ENCODE measurements around the gene POTEC. TPM values are rescaled to one million over a fixed set of nuclear protein-coding genes. Genes with fewer than 3 reads are reported as not detected.
"Not testable (repeated sequence)": the region's sequence is repeated elsewhere in the genome, so short reads cannot be mapped to it uniquely, and the experiment has no call there.

Gene POTEC
- total RNA-seq, 4 donors from 2014 or later, result not detected

DNA sequence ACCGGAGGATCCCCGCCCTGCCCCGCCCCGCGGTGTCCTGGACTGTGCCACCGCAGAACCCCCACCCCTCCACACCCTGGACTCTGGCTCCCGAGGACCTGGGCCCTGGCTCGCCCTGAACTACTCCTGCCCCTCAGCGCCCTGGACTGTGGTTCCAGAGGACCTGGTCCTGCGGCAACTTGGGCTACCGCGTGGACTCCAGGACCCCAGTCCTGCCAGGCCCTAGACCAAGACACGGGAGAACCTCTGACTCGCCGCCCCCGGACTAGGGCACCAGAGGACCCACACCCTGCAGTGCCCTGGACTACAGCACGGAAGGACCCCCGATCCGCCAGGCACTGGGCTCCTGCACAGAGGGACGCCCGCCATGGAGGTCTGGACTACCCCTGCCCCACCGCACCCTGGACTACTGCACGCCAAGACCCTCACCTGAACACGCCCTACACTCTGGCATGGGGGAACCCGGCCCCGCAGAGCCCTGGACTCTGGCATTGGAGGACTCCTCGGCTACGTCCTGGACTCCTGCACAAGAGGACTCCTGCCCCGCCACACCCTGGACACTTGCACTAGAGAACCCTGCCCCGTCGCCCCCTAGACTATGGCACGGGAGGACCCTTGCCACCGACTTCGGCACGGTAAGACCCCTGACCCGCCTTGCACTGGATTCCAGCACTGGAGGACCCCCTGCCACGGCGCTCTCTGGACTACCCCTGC, 69.2 kb downstream of the POTEC start:
- intact Hi-C loops (cut with DNase I; ENCODE audit: low total_unique reads); H3K4me3 ChIP-seq (ENCODE audit: low read depth, poor library complexity, severe bottlenecking); DNase-seq (ENCODE audit: low spot score in 2 of 2): not testable (repeated sequence)
- 96 to 97% methylated on average over 22 to 30 of the region's 38 CpGs for WGBS, 2 donors

DNA sequence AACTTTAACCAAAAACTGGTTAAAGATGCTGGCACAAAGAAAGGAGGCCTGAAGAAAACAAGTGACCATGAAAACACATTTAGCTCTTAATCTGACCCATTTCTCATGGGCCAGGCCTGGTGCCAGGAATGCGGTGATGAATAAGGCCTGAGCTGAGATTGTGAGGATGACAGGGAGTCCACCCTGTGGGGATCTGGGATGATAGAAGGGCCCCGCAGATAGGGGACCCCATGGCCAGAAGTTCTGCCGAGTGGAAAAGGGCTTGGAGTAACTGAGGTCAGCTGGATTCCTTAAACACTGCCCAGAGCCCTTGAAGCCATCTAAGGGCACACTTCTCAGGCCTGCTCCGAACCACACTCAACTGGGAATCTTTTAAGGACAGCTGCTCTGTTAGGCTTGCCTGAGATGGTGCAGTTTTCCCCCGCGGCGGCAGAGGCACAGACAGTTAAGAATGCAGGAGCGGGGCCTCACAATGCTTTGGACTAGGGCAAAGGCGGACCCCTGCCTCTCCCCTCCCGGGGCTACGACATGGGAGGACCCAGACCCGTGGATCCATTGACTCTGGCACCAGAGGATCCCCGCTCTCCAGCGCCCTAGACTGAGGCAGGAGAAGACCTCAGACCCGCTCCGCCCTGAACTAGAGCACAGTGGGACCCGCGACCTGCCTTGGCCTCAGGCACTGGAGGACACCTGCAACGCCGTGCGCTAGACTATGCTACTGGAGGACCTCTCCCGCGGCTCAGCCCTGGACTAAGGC, 70.0 kb downstream of the POTEC start:
- DNase-seq (ENCODE audit: low spot score in 2 of 2); H3K4me3 ChIP-seq (ENCODE audit: low read depth, poor library complexity, severe bottlenecking); intact Hi-C loops (cut with DNase I; ENCODE audit: low total_unique reads): not testable (repeated sequence)
- 94 to 97% methylated on average over 18 to 19 of the region's 23 CpGs for WGBS, 2 donors

DNA sequence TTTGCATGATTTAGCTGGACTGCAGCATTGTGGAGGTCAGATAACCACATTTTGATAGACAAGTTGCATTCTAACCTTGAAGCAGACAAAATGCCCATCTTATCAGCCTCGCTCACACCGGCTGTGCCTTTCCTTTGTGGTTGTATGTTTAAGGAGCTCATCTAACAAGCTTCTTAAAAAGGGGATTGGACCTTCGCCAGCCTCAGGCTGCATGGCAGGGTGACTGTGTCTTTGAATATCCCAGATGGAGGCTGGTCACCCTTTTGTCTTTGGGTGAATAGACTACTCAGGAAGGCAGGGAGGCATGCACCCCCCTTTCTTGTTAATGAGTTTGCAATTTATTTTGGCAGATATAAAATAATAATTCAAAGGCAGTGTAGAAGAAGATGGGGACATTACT, 72.1 kb downstream of the POTEC start:
- DNase-seq (ENCODE audit: low spot score in 2 of 2); intact Hi-C loops (cut with DNase I; ENCODE audit: low total_unique reads); H3K4me3 ChIP-seq (ENCODE audit: low read depth, poor library complexity, severe bottlenecking): not testable (repeated sequence)
- 69 to 86% methylated on average over 3 of the region's 3 CpGs for WGBS, 2 donors

DNA sequence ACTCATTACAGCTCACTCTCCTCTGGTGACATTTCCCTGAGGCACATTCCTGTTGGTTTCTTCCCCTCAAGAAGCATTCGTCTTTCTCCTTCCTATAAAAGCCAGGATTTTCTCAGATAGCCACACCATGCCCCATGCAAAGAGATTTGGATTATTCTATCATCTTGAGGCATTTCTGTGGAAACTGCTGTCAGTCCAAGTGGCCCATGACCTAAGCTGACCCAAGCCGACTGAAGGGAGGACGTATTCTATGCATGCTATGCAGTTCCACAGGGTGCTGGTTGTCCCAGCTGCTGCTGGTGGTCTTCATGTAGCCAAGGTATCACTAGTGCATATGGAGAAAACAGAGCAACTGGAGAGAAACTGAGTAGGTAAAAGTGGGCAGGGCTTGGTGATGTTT, 73.0 kb downstream of the POTEC start:
- 68 to 69% methylated on average over 3 of the region's 3 CpGs for WGBS, 2 donors
- DNase-seq (ENCODE audit: low spot score in 2 of 2); H3K4me3 ChIP-seq (ENCODE audit: low read depth, poor library complexity, severe bottlenecking); intact Hi-C loops (cut with DNase I; ENCODE audit: low total_unique reads): not testable (repeated sequence)

DNA sequence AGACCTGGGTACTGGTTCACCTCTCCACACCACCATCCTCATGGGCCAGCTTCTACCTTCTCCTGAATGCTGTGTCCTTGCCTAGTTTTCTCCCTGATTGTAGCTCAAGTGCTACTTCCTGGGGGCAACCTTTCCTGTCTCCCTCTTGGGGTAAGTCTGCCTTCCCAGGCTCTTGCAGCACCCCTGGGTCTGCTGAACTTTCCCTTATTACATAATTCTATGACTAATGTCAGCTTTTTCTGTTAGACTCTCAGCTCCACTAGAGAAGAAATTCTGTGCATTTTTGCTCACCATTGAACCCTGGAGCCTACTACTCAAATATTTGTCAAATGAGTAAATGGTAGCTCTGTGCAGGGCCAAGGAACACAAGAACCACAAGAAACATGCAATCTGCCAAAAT, 73.4 kb downstream of the POTEC start:
- intact Hi-C loops (cut with DNase I; ENCODE audit: low total_unique reads); DNase-seq (ENCODE audit: low spot score in 2 of 2); H3K4me3 ChIP-seq (ENCODE audit: low read depth, poor library complexity, severe bottlenecking): not testable (repeated sequence)

DNA sequence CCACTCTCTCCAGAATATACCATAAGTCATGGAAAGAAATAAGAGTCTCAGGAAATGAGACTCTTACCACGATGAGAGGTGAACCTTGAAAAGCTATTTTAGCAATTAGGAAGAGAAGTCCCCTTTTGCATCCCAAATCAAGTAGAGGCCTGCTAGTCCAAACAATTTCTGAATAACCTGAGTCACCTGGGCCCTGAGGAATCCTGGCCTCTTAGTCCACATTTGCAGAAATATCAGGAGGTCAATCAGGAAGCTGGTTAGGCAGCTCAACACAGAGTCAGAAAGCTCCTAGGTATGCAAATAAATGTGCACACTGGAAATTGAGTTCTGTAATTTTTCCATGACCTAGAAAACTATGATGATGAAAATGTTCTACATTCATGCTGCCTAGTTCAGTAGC, 77.4 kb downstream of the POTEC start:
- intact Hi-C loops (cut with DNase I; ENCODE audit: low total_unique reads); H3K4me3 ChIP-seq (ENCODE audit: low read depth, poor library complexity, severe bottlenecking); DNase-seq (ENCODE audit: low spot score in 2 of 2): not testable (repeated sequence)
- WGBS, 2 donors, result 64 to 66% methylated on average over 1 of the region's 1 CpG

Other genes starting within 250 kb of the POTEC start
- gene ANKRD30B, start 204.6 kb upstream of the POTEC start, total RNA-seq, result under 1 TPM in 1 of 4 donors, not detected in 3; 0.10 TPM